Endodermal cell (in vitro differentiated cells): ENCODE results near the gene LPP. TPM values are rescaled to one million over a fixed set of nuclear protein-coding genes. Genes with fewer than 3 reads are reported as not detected.

Experiments used
- DNase-seq: peaks from one replicate; pipeline ENCODE4 v3.0.0-alpha.2; 2017
- H3K27ac ChIP-seq: 2 replicates; pipeline ENCODE4 v1.5.1; 2013; ENCODE audit warnings: mild to moderate bottlenecking, low read depth, low read length, moderate library complexity
- H3K27me3 ChIP-seq: 2 replicates; pipeline ENCODE4 v1.6.1; 2013; ENCODE audit warnings: mild to moderate bottlenecking, low read length, moderate library complexity; ENCODE audit not compliant: insufficient read depth, control insufficient read depth, poor library complexity, severe bottlenecking
- H3K36me3 ChIP-seq: 2 replicates; pipeline ENCODE4 v1.7.0; 2013; ENCODE audit warnings: mild to moderate bottlenecking, low read length, moderate library complexity; ENCODE audit not compliant: control insufficient read depth, insufficient read depth
- H3K4me1 ChIP-seq: one replicate; pipeline ENCODE4 v1.7.0; 2013; ENCODE audit warnings: low read length; ENCODE audit not compliant: control insufficient read depth, insufficient read depth
- H3K4me3 ChIP-seq: 2 replicates; pipeline ENCODE4 v1.5.1; 2013; ENCODE audit warnings: mild to moderate bottlenecking, low read length, moderate library complexity
- H3K9ac ChIP-seq: 2 replicates; pipeline ENCODE4 v1.6.1; 2013; ENCODE audit warnings: mild to moderate bottlenecking, low read length, moderate library complexity; ENCODE audit not compliant: poor library complexity, severe bottlenecking; ENCODE audit errors: extremely low read depth
- H3K9me3 ChIP-seq: 2 replicates; pipeline ENCODE4 v1.6.1; 2013; ENCODE audit warnings: mild to moderate bottlenecking, low read length, moderate library complexity; ENCODE audit not compliant: control insufficient read depth
- H3K27ac Mint-ChIP-seq: 2 replicates; pipeline ENCODE4 v1.8.0; 2020; ENCODE audit warnings: mixed read lengths
- H3K27me3 Mint-ChIP-seq: 2 replicates; pipeline ENCODE4 v1.8.0; 2021; ENCODE audit warnings: mild to moderate bottlenecking, mixed read lengths; ENCODE audit not compliant: insufficient read depth
- H3K36me3 Mint-ChIP-seq: 2 replicates; pipeline ENCODE4 v1.8.0; 2020; ENCODE audit warnings: low read depth, mixed read lengths
- H3K4me1 Mint-ChIP-seq: 2 replicates; pipeline ENCODE4 v1.8.0; 2020; ENCODE audit warnings: mixed read lengths
- H3K4me3 Mint-ChIP-seq: 2 replicates; pipeline ENCODE4 v1.8.0; 2020; ENCODE audit warnings: mild to moderate bottlenecking, moderate library complexity, mixed read lengths
- H3K9me3 Mint-ChIP-seq: 2 replicates; pipeline ENCODE4 v1.8.0; 2020; ENCODE audit warnings: mild to moderate bottlenecking, mixed read lengths
- WGBS, 2 experiments: methylation state at CpG; one replicate each; pipeline versions ENCODE4 v1.1.5 to v1.1.7; 2013; ENCODE audit warnings: missing lambda C conversion rate in 2 of 2, mixed read lengths in 1 of 2; ENCODE audit not compliant: insufficient coverage in 1 of 2, insufficient read length in 1 of 2; 5-methylcytosine and 5-hydroxymethylcytosine counted together
- total RNA-seq, 2 donors: library from RNA; stranded (reverse); fragmentation: NEBNext Ultra II Directional in 1 of 2; extraction: Animal tissue kit (Norgen Biotek cat#: 25700) in 1 of 2; gene quantifications; 2 replicates in 1 of 2; 3 replicates in 1 of 2; pipeline ENCODE4 v1.2.1, GENCODE V29; 2021
- TF ChIP-seq, protein P1 (sequence below): fragments of 200-600 bp; sonication (generic); conservative IDR thresholded peaks from 2 replicates; pipeline ENCODE4 v1.5.0; 2021; ENCODE audit warnings: antibody characterized with exemption, mild to moderate bottlenecking

Gene LPP
- total RNA-seq, 2 donors from 2014 or later = 78.0 to 105 TPM

DNA sequence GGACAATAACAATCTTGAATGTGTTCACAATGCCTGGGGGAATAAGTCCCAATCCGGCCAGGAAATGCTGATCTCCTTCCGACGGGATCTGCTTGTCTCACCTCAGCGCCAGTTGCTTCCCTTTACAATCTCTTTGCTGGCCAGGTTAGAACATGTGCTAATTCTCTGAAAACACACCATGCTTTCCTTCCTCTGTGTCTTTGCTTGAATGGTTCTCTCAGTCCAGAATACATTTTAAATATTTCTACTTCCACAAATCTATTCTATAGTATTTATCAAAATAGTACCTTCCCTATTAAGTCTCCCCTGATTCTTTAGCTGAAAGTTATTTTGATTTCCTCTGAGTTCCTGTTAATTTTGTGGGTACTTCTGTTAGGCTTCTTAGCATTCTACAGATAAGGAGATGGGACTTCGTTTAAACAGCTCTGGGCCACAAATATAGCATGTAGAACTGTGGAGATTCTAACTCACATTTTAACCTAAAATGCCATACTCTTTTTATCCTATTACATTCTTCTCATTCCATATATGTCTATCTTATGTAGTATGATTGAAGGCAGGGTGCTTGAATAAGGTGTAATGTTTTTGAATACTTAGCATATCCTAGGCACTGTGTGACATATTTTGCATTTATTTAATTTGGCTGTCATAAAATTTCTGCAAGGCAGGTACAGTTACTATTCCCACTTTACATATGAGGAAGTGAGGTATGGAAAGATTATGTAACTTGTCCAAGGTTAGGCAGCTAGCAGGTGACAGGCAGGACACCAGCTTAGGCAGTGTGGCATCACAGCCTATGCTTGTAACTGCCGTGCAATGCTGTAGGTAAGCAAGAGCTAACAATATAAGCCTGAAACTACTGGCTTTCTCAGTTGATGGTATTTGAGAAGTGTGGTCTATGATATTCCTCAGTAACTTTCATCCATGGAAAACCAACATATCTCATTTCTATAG lies 299.8 kb downstream of the LPP start:
- Mint-ChIP-seq H3K27ac (no peak overlapping the region), H3K9me3 (no peaks in the 10 kb centered on the region), H3K4me1 (peaks cover 21% of the 10 kb centered on the region), H3K4me3 (no peak overlapping the region), H3K36me3 (no peaks in the 10 kb centered on the region), H3K27me3 (no peaks in the 10 kb centered on the region)
- no peak overlapping the region for H3K9ac ChIP-seq
- H3K36me3 ChIP-seq = peaks cover 5% of the 10 kb centered on the region
- TF ChIP-seq, protein P1, sequence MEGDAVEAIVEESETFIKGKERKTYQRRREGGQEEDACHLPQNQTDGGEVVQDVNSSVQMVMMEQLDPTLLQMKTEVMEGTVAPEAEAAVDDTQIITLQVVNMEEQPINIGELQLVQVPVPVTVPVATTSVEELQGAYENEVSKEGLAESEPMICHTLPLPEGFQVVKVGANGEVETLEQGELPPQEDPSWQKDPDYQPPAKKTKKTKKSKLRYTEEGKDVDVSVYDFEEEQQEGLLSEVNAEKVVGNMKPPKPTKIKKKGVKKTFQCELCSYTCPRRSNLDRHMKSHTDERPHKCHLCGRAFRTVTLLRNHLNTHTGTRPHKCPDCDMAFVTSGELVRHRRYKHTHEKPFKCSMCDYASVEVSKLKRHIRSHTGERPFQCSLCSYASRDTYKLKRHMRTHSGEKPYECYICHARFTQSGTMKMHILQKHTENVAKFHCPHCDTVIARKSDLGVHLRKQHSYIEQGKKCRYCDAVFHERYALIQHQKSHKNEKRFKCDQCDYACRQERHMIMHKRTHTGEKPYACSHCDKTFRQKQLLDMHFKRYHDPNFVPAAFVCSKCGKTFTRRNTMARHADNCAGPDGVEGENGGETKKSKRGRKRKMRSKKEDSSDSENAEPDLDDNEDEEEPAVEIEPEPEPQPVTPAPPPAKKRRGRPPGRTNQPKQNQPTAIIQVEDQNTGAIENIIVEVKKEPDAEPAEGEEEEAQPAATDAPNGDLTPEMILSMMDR = no peak
- H3K27ac ChIP-seq = no peak overlapping the region
- no peaks in the 10 kb centered on the region for H3K4me1 ChIP-seq
- no peaks in the 10 kb centered on the region for H3K27me3 ChIP-seq
- H3K4me3 ChIP-seq = no peak overlapping the region
- no peaks in the 10 kb centered on the region for H3K9me3 ChIP-seq
- DNase-seq = no peak
- 91 to 100% methylated on average over 4 to 6 of the region's 6 CpGs for WGBS, 2 experiments

DNA sequence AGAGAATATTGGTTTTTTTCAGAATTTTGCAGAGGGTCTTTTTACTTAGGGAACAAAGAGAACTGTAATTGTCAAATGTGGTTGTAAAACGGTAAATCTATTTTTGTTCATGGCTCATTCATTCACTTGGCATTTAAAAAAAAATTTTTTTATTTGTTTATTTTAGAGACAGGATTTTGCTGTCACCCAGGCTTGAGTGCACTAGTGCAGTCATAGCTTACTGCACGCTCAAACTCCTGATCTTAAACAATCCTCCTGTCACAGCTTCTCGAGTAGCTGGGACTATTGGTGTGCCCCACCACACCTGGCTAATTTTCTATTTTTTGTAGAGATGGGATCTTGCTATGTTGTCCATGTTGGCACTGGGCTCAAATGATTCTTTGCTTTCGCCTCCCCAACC lies 301.8 kb downstream of the LPP start:
- 83 to 98% methylated on average over 1 to 4 of the region's 4 CpGs for whole genome bisulfite sequencing, 2 experiments
- H3K36me3 Mint-ChIP-seq = no peaks in the 10 kb centered on the region
- TF ChIP-seq, protein P1 = no peak
- H3K9me3 Mint-ChIP-seq = no peaks in the 10 kb centered on the region
- no peak overlapping the region for H3K4me3 ChIP-seq
- H3K4me1 Mint-ChIP-seq = peaks cover 21% of the 10 kb centered on the region
- no peak overlapping the region for H3K4me3 Mint-ChIP-seq
- no peak for DNase-seq
- H3K27ac Mint-ChIP-seq = no peak overlapping the region
- H3K36me3 ChIP-seq = peaks cover 5% of the 10 kb centered on the region
- no peaks in the 10 kb centered on the region for H3K27me3 Mint-ChIP-seq
- no peaks in the 10 kb centered on the region for H3K4me1 ChIP-seq
- no peaks in the 10 kb centered on the region for H3K27me3 ChIP-seq
- no peak overlapping the region for H3K9ac ChIP-seq
- H3K9me3 ChIP-seq = no peaks in the 10 kb centered on the region
- no peak overlapping the region for H3K27ac ChIP-seq

DNA sequence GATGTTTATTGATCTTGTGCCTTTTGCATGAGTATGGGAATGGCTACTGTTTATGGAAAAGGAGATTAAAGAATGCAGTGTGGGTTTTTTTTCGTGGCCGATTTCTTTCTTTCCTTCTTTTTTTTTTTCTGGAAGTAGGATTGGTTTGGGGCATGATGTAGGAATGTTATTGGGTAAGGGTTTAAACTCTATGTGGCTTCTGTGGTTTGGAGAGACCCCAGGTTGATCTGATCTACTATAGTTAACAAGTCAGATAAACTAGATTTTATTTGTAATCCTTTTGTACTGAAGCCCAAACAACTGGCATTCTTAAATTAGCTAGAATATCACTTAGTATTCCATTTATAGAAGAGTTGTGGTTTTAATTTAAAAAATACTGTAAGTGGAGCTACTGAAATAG lies 304.8 kb downstream of the LPP start:
- Histone ChIP-seq H3K9me3 (no peaks in the 10 kb centered on the region), H3K9ac (no peak overlapping the region), H3K36me3 (peaks cover 5% of the 10 kb centered on the region), H3K4me1 (no peaks in the 10 kb centered on the region), H3K27me3 (no peaks in the 10 kb centered on the region), H3K27ac (no peak overlapping the region), H3K4me3 (no peak overlapping the region)
- WGBS, 2 experiments = 75 to 79% methylated on average over 2 of the region's 2 CpGs
- H3K9me3 Mint-ChIP-seq = no peaks in the 10 kb centered on the region
- DNase-seq = no peak
- H3K4me1 Mint-ChIP-seq = no peaks in the 10 kb centered on the region
- H3K4me3 Mint-ChIP-seq = no peak overlapping the region
- no peak overlapping the region for H3K27ac Mint-ChIP-seq
- TF ChIP-seq, protein P1 = no peak
- H3K36me3 Mint-ChIP-seq = no peaks in the 10 kb centered on the region
- no peaks in the 10 kb centered on the region for H3K27me3 Mint-ChIP-seq
